Measurements from ENCODE around the gene SCGB3A1.

Gene SCGB3A1

GRCh38 chr5:180630426-180630825, 39.1 kb upstream of the SCGB3A1 start:
- no peak overlapping the region for H3K27ac Mint-ChIP-seq
- H3K4me1 Mint-ChIP-seq, result peaks cover 25% of the 10 kb centered on the region
- peaks cover 9% of the 10 kb centered on the region for H3K27me3 Mint-ChIP-seq (ENCODE audit: low read depth, poor library complexity)
- no peaks in the 10 kb centered on the region for H3K9me3 Mint-ChIP-seq
- no peaks in the 10 kb centered on the region for H3K36me3 Mint-ChIP-seq (ENCODE audit: low read depth)
- TF ChIP-seq, protein P1, sequence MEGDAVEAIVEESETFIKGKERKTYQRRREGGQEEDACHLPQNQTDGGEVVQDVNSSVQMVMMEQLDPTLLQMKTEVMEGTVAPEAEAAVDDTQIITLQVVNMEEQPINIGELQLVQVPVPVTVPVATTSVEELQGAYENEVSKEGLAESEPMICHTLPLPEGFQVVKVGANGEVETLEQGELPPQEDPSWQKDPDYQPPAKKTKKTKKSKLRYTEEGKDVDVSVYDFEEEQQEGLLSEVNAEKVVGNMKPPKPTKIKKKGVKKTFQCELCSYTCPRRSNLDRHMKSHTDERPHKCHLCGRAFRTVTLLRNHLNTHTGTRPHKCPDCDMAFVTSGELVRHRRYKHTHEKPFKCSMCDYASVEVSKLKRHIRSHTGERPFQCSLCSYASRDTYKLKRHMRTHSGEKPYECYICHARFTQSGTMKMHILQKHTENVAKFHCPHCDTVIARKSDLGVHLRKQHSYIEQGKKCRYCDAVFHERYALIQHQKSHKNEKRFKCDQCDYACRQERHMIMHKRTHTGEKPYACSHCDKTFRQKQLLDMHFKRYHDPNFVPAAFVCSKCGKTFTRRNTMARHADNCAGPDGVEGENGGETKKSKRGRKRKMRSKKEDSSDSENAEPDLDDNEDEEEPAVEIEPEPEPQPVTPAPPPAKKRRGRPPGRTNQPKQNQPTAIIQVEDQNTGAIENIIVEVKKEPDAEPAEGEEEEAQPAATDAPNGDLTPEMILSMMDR (IDR thresholded peaks at IDR 0.05), result no peak
- no peak overlapping the region for H3K4me3 Mint-ChIP-seq
- no peak for DNase-seq

- TF ChIP-seq, protein P1 (IDR thresholded peaks at IDR 0.05), result no peak
- no peaks in the 10 kb centered on the region for H3K36me3 Mint-ChIP-seq (ENCODE audit: low read depth)
- H3K27ac Mint-ChIP-seq, result no peak overlapping the region
- no peaks in the 10 kb centered on the region for H3K9me3 Mint-ChIP-seq
- no peak for DNase-seq
- H3K27me3 Mint-ChIP-seq (ENCODE audit: low read depth, poor library complexity), result peaks cover 10% of the 10 kb centered on the region
- H3K4me1 Mint-ChIP-seq, result peaks cover 30% of the 10 kb centered on the region
- no peak overlapping the region for H3K4me3 Mint-ChIP-seq
Measured at GRCh38 chr5:180629831-180630382, 38.6 kb upstream of the SCGB3A1 start.

DNA sequence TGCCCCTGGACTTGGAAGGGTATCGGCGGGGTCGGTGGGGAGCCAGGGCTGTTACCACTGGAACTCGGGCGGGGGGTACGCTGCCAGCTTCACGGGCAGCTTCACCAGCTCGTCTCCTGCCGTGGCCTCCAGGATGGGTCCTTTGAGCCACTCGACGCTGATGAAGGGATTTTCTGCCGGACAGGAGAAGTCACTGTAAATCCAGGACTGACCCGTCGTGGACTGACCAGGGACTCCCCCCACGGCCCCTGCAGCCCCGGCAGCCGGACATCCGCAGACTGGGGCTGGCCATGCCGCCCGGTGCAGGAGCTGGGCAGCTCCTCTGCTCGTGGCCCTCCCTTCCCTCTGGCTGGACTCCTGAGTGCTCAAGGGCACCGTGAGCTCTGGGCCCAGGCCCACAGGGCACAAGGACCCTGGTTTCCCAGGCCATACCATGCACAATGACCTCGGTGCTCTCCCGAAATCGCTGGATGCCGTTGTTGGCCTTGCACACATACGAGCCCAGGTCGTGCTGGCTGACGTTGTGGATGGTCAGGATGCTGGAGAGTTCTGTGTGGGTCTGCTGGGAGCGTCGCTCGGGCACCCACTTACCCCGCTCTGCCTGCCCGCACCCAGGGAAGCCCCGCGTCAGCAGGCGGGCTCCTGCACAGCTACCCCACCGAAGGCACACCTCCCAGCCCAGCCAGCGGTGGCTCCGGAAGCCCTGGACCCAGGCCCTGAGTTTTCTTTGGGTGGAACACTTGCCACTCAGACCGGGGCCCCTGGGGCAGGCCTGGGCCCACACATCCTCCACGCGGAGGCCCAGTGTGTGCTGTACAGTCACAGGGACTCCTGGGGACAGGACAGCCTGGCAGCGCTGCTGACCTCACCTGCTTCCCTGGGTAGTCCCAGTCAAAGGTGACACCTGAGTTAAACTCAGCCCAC, 37.8 kb upstream of the SCGB3A1 start:
- Mint-ChIP-seq H3K27me3 (ENCODE audit: low read depth, poor library complexity) (peaks cover 8% of the 10 kb centered on the region), H3K4me3 (no peak overlapping the region), H3K9me3 (no peaks in the 10 kb centered on the region), H3K36me3 (ENCODE audit: low read depth) (no peaks in the 10 kb centered on the region), H3K27ac (no peak overlapping the region), H3K4me1 (peaks cover 32% of the 10 kb centered on the region)
- TF ChIP-seq, protein P1 (IDR thresholded peaks at IDR 0.05), result no peak
- DNase-seq, result no peak

GRCh38 chr5:180628211-180628610, 36.9 kb upstream of the SCGB3A1 start:
- H3K9me3 Mint-ChIP-seq, result no peaks in the 10 kb centered on the region
- H3K27me3 Mint-ChIP-seq (ENCODE audit: low read depth, poor library complexity), result peaks cover 6% of the 10 kb centered on the region
- DNase-seq, result no peak
- no peak overlapping the region for H3K4me3 Mint-ChIP-seq
- H3K4me1 Mint-ChIP-seq, result peaks cover 29% of the 10 kb centered on the region
- H3K27ac Mint-ChIP-seq, result no peak overlapping the region
- no peaks in the 10 kb centered on the region for H3K36me3 Mint-ChIP-seq (ENCODE audit: low read depth)
- TF ChIP-seq, protein P1 (IDR thresholded peaks at IDR 0.05), result no peak

GRCh38 chr5:180627386-180628120, 36.3 kb upstream of the SCGB3A1 start:
- no peak for DNase-seq
- H3K36me3 Mint-ChIP-seq (ENCODE audit: low read depth), result no peaks in the 10 kb centered on the region
- H3K27me3 Mint-ChIP-seq (ENCODE audit: low read depth, poor library complexity), result peaks cover 6% of the 10 kb centered on the region
- no peak overlapping the region for H3K27ac Mint-ChIP-seq
- no peaks in the 10 kb centered on the region for H3K9me3 Mint-ChIP-seq
- TF ChIP-seq, protein P1 (IDR thresholded peaks at IDR 0.05), result no peak
- H3K4me1 Mint-ChIP-seq, result peaks cover 27% of the 10 kb centered on the region
- no peak overlapping the region for H3K4me3 Mint-ChIP-seq
